ENCODE measurements around the gene LCORL.

DNA sequence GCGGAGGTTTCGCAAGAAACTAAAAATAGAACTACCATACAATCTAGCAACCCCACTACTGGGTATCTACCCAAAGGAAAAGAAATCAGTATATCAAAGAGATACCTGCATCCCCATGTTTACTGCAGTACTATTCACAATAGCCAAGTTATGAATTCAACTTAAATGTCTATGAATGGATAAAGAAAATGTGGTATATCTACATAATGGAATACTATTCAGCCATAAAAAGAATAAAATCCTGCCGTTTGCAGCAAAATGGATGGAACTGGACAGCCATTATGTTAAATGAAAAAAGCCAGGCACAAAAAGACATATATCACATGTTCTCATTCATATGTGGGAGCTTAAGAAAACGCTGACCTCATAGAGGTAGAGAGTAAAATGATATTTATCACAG, 65.3 kb downstream of the LCORL start:
- TF ChIP-seq, protein P1, sequence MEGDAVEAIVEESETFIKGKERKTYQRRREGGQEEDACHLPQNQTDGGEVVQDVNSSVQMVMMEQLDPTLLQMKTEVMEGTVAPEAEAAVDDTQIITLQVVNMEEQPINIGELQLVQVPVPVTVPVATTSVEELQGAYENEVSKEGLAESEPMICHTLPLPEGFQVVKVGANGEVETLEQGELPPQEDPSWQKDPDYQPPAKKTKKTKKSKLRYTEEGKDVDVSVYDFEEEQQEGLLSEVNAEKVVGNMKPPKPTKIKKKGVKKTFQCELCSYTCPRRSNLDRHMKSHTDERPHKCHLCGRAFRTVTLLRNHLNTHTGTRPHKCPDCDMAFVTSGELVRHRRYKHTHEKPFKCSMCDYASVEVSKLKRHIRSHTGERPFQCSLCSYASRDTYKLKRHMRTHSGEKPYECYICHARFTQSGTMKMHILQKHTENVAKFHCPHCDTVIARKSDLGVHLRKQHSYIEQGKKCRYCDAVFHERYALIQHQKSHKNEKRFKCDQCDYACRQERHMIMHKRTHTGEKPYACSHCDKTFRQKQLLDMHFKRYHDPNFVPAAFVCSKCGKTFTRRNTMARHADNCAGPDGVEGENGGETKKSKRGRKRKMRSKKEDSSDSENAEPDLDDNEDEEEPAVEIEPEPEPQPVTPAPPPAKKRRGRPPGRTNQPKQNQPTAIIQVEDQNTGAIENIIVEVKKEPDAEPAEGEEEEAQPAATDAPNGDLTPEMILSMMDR (IDR thresholded peaks at IDR 0.05), result no peak
- TF ChIP-seq POLR2A (IDR thresholded peaks at IDR 0.05), result no peak

All from esophagus squamous epithelium (tissue), 4 donors.